K562 (cell line): ENCODE data around the gene CELF4. TPM values are rescaled to one million over a fixed set of nuclear protein-coding genes. Genes with fewer than 3 reads are reported as not detected.

Experiments used
- ATAC-seq: fragments of 200-7000 bp; cut with Tn5 transposase; 3 replicates; pipeline ENCODE4 v1.9.1; 2020; ENCODE audit warnings: moderate library complexity
- BruUV-seq: library from RNA; stranded (reverse); fragments of 400-500 nt; replicated peaks from 2 replicates; lab custom pipeline; 2021; lab: Mats Ljungman, UMichigan
- CTCF ChIA-PET: fragments of 300-600 bp; formaldehyde crosslinking; extraction: SDS; loops from one replicate; lab custom pipeline; 2021; ENCODE audit warnings: low intra/inter-chr PET ratio; lab: Yijun Ruan, JAX
- POLR2A ChIA-PET: fragments of 300-600, 350-650 bp; sonication (Branson Sonifier 250); formaldehyde crosslinking; extraction: SDS; loops from one replicate; lab custom pipeline; 2021; ENCODE audit warnings: antibody characterized with exemption, inconsistent platforms; lab: Yijun Ruan, JAX
- DNase-seq, 4 experiments: peaks; one replicate each; pipeline versions ENCODE4 v3.0.0 to v3.0.0-alpha.2; 2011 to 2018; ENCODE audit warnings: low spot score in 3 of 4, mixed read lengths in 3 of 4; ENCODE audit errors: extremely low read depth in 1 of 4
- FAIRE-seq: peaks from 2 replicates; lab custom pipeline; 2011; peaks lifted over from hg19 to GRCh38; lab: Jason Lieb, UNC
- H2AFZ ChIP-seq: 2 replicates; pipeline ENCODE4 v1.6.0; 2011; ENCODE audit warnings: low read depth, low read length, control low read depth, inconsistent platforms
- H3K27ac ChIP-seq: fragments of 200-600 bp; 3 replicates; pipeline ENCODE4 v1.8.0; 2011; ENCODE audit warnings: low read depth, mild to moderate bottlenecking, control low read depth, inconsistent platforms, low read length, moderate library complexity, mixed read lengths; ENCODE audit errors: extremely low read depth
- H3K27me3 ChIP-seq, 2 experiments: fragments of 300-600 bp in 1 of 2; 2 replicates in 1 of 2; 3 replicates in 1 of 2; pipeline versions ENCODE4 v1.6.0 to v1.8.0; 2011; ENCODE audit warnings: inconsistent platforms in 2 of 2, low read length in 2 of 2, mild to moderate bottlenecking in 1 of 2, mixed read lengths in 1 of 2, moderate library complexity in 1 of 2; ENCODE audit not compliant: control insufficient read depth in 2 of 2, insufficient read depth in 2 of 2
- H3K36me3 ChIP-seq: fragments of 300-600 bp; 3 replicates; pipeline ENCODE4 v1.8.0; 2011; ENCODE audit warnings: mild to moderate bottlenecking, low read length, inconsistent platforms; ENCODE audit not compliant: control insufficient read depth, insufficient read depth
- H3K4me1 ChIP-seq, 2 experiments: fragments of 200-600 bp in 1 of 2; replicated peaks in 1 of 2; 2 replicates in 1 of 2; 3 replicates in 1 of 2; pipeline versions ENCODE4 v1.5.1 to v1.8.0; 2011; ENCODE audit warnings: inconsistent platforms in 2 of 2, low read length in 2 of 2, mild to moderate bottlenecking in 1 of 2, mixed read lengths in 1 of 2, moderate library complexity in 1 of 2; ENCODE audit not compliant: control insufficient read depth in 2 of 2, insufficient read depth in 2 of 2
- H3K4me2 ChIP-seq: 2 replicates; pipeline ENCODE4 v1.6.1; 2011; ENCODE audit warnings: low read length, control low read depth, inconsistent platforms, mixed read lengths; ENCODE audit not compliant: insufficient read depth
- H3K4me3 ChIP-seq: fragments of 200-600 bp; sonication (generic), shearing (Covaris generic); 2 replicates; pipeline ENCODE4 v1.5.1; 2016; ENCODE audit warnings: control low read depth, inconsistent platforms
- H3K79me2 ChIP-seq: fragments of 200-600 bp; 3 replicates; pipeline ENCODE4 v1.8.0; 2011; ENCODE audit warnings: low read length, inconsistent platforms; ENCODE audit not compliant: control insufficient read depth, insufficient read depth
- H3K9ac ChIP-seq, 2 experiments: 2 replicates each; pipeline versions ENCODE4 v1.6.0 to v1.6.1; 2011; ENCODE audit warnings: low read depth in 2 of 2, low read length in 2 of 2, control low read depth in 1 of 2, inconsistent platforms in 1 of 2, mild to moderate bottlenecking in 1 of 2, mixed read lengths in 1 of 2; ENCODE audit not compliant: insufficient read depth in 1 of 2
- H3K9me1 ChIP-seq: one replicate; pipeline ENCODE4 v1.6.0; 2011; ENCODE audit warnings: inconsistent platforms, mild to moderate bottlenecking, low read length, moderate library complexity; ENCODE audit not compliant: control insufficient read depth, insufficient read depth
- H3K9me3 ChIP-seq: replicated peaks from 2 replicates; pipeline ENCODE4 v1.5.1; 2011; ENCODE audit warnings: low read depth, low read length, inconsistent platforms; ENCODE audit not compliant: control insufficient read depth, insufficient read depth
- H4K20me1 ChIP-seq: replicated peaks from 2 replicates; pipeline ENCODE4 v1.6.1; 2011; ENCODE audit warnings: low read length, inconsistent platforms, mixed read lengths; ENCODE audit not compliant: control insufficient read depth, insufficient read depth
- MYBL2 ChIP-seq, 2 experiments: fragments of 450-650 bp in 1 of 2; sonication (generic) in 1 of 2; formaldehyde crosslinking in 1 of 2; IDR thresholded peaks; 2 replicates each; pipeline versions ENCODE4 v1.6.1 to v1.8.1; 2017 to 2022; ENCODE audit warnings: borderline replicate concordance in 1 of 2, inconsistent platforms in 1 of 2, low read depth in 1 of 2, mild to moderate bottlenecking in 1 of 2, missing genetic modification reagents in 1 of 2, moderate library complexity in 1 of 2
- ZNF232 ChIP-seq: sonication (generic); formaldehyde crosslinking; IDR thresholded peaks from 2 replicates; pipeline ENCODE4 v1.8.0; 2022; ENCODE audit warnings: mild to moderate bottlenecking, missing genetic modification reagents
- ZNF253 ChIP-seq: fragments of 250-450 bp; sonication (Bioruptor Pico); conservative IDR thresholded peaks from 2 replicates; pipeline ENCODE4 v1.6.1; 2021; ENCODE audit warnings: mild to moderate bottlenecking
- WGBS: fragments of 100-300 bp; shearing (Covaris generic); methylation state at CpG from one replicate; pipeline ENCODE4 v1.1.6; 2016; ENCODE audit warnings: low coverage, mixed read lengths; ENCODE audit not compliant: insufficient coverage; ENCODE audit errors: missing lambda C conversion rate; 5-methylcytosine and 5-hydroxymethylcytosine counted together
- in situ Hi-C: fragments of 300-500 bp; cut with MboI; formaldehyde crosslinking; loops from 4 replicates; pipeline ENCODE4 v1.15.0; 2018; ENCODE audit warnings: inconsistent platforms, mixed read lengths
- intact Hi-C: fragments of 100-400 bp; cut with micrococcal nuclease; formaldehyde crosslinking; loops from 2 replicates; pipeline ENCODE4 v1.14.2; 2022
- polyA plus RNA-seq, 8 experiments: library from polyadenylated mRNA; depleted of rRNA in 4 of 8; stranded (reverse) in 5 of 8; unstranded in 3 of 8; fragments of >200 nt; fragmentation: Nextera tagmentation in 2 of 8; fragmentation: Illumina TruSeq in 1 of 8; extraction: Ambion mirVana in 2 of 8; extraction: Trizol in 1 of 8; gene quantifications; 2 replicates each; pipeline versions ENCODE4 v1.2.1 to v1.2.3, GENCODE V29; 2011 to 2014; ENCODE audit warnings: inconsistent platforms in 1 of 8, missing spikeins in 1 of 8
- total RNA-seq, 7 experiments: library from RNA; depleted of rRNA in 6 of 7; stranded (reverse); fragments of >200 nt in 6 of 7; fragmentation: Illumina TruSeq in 2 of 7; extraction: Trizol in 2 of 7; gene quantifications; 2 replicates each; pipeline versions ENCODE4 v1.2.1 to v1.2.3, GENCODE V29; 2011 to 2021; ENCODE audit warnings: low replicate concordance in 1 of 7

Gene CELF4
- total and polyA plus RNA-seq, 9 of the 15 experiments (the other 6 are each of a cell fraction or from before 2014, with no cell fraction given), result 0.04 to 0.24 (median 0.07) TPM; not detected in 3

DNA sequence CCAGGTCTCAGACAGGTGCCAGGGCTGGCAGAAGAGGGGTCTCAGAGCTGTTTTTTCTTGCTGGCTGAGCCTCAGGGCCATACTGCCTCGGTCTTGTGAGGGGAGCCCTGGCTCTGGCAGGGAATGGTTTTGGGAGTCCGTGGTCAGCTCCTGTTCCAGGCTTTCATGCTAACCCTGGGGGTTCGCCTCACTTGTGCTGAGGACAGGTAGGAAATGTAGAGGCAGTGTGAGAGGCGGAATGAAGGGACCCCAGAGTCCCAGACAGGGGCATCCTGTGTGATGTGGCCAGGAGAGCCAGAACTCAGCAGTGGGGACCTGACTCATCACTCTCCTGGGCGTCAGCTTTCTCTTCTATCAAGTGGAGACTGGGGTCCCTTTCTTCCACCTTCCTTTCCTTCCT is 5.7 kb upstream of the CELF4 start:
- Histone ChIP-seq H4K20me1 (no peaks in the 10 kb centered on the region), H3K4me3 (no peak overlapping the region), H3K27me3 (peaks cover 4 to 14% of the 10 kb centered on the region in 2 experiments; a peak in 2 of 5 replicates), H3K79me2 (no peaks in the 10 kb centered on the region), H3K9ac (no peak overlapping the region), H3K9me3 (no peaks in the 10 kb centered on the region), H3K4me2 (no peak overlapping the region), H3K27ac (no peak overlapping the region), H3K36me3 (no peaks in the 10 kb centered on the region), H3K9me1 (no peaks in the 10 kb centered on the region), H2AFZ (no peak overlapping the region), H3K4me1 (no peaks in the 10 kb centered on the region; a peak in 1 of 5 replicates)
- in situ Hi-C loops (no loop called here), intact Hi-C loops (no loop called here)
- FAIRE-seq, result no peak
- CTCF ChIA-PET, result no interaction called here
- ATAC-seq, result no peak
- WGBS, result 0% methylated on average over 5 of the region's 5 CpGs
- BruUV-seq, result no TSS peak
- POLR2A ChIA-PET, result interaction anchor here (0.6 kb wide), 1 partner anchor 1190 kb away, joined by 3 read pairs; no protein-coding TSS in a partner anchor
- no peak for DNase-seq
- TF ChIP-seq ZNF253 (CRISPR knock-in tag), result no peak

GRCh38 chr18:37570336-37570930 is 4.8 kb upstream of the CELF4 start:
- Histone ChIP-seq H4K20me1 (no peaks in the 10 kb centered on the region), H3K36me3 (no peaks in the 10 kb centered on the region), H3K79me2 (no peaks in the 10 kb centered on the region), H3K27ac (no peak overlapping the region), H3K4me3 (no peak overlapping the region), H3K4me2 (no peak overlapping the region), H3K9ac (no peak overlapping the region), H3K9me3 (no peaks in the 10 kb centered on the region), H2AFZ (no peak overlapping the region), H3K27me3 (peaks cover 4 to 16% of the 10 kb centered on the region in 2 experiments; a peak in 2 of 5 replicates), H3K4me1 (no peaks in the 10 kb centered on the region; a peak in 1 of 5 replicates), H3K9me1 (no peaks in the 10 kb centered on the region)
- TF ChIP-seq MYBL2 (IDR thresholded peaks at IDR 0.05; ENCODE audit: low read depth), result no peak
- no peak for TF ChIP-seq MYBL2 (CRISPR knock-in tag; IDR thresholded peaks at IDR 0.05; ENCODE audit: borderline replicate concordance)
- TF ChIP-seq ZNF232, result no peak
- ChIA-PET POLR2A (no interaction called here), CTCF (no interaction called here)
- BruUV-seq, result no TSS peak
- DNase-seq, result no peak
- FAIRE-seq, result no peak
- in situ Hi-C loops (no loop called here), intact Hi-C loops (no loop called here)
- 0% methylated on average over 5 of the region's 5 CpGs for WGBS
- ATAC-seq, result peak; percentile 30; the same call in 1 of the 3 replicates
